Measurements from ENCODE around the gene PCDHA8. TPM values are rescaled to one million over a fixed set of nuclear protein-coding genes. Genes with fewer than 3 reads are reported as not detected.
"Not testable (repeated sequence)": the region's sequence is repeated elsewhere in the genome, so short reads cannot be mapped to it uniquely, and the experiment has no call there.

PCDHA8 gene
- total RNA-seq, 8 experiments from 2014 or later = 0.31 to 3.2 (median 2.2) TPM; not detected in 2

GRCh38 chr5:140806834-140807775 is 33.9 kb upstream of the PCDHA8 start, which contains the start of gene PCDHA4:
Gene PCDHA4, plus strand, starts transcription at chr5:140807068.
- in situ Hi-C loops (cut with MboI; ENCODE audit: low pct_unique_long_range_greater_than_20kb in 2 of 9, low sequenced_read_pairs in 9 of 9, unreplicated experiment in 9 of 9) = loop anchor here in 2 of 9 experiments (5.0 to 25.0 kb wide), 3 partner anchors 230 to 755 kb away; no protein-coding TSS in a partner anchor
- H3K4me3 ChIP-seq = peak within 1 kb of the TSS; percentile 50 to 88 (median 76)
- 0 to 74% (median 29%) methylated on average over 2 to 29 of the region's 47 CpGs; no CpG with 5 or more reads in 1 of the 10 experiments for WGBS, 10 experiments
- ATAC-seq (replicated peaks in 6 of 8) = peak in 7 of 8 experiments; percentile 71 to 98 (median 88)
- peak within 1 kb of the TSS; percentile 85 to 89 for H3K27ac ChIP-seq
- H3K4me1 ChIP-seq (replicated peaks in 1 of 2) = no peaks in the 10 kb centered on the region

- H3K4me3 ChIP-seq = peak overlapping the region; percentile 37 to 76 (median 50)
- H3K4me1 ChIP-seq (replicated peaks in 1 of 2); ATAC-seq (replicated peaks in 6 of 8); H3K27ac ChIP-seq: not testable (repeated sequence)
- WGBS, 10 experiments = 20 to 95% (median 65%) methylated on average over 1 to 13 of the region's 62 CpGs; no CpG with 5 or more reads in 5 of the 10 experiments
- in situ Hi-C loops (cut with MboI; ENCODE audit: low pct_unique_long_range_greater_than_20kb in 2 of 9, low sequenced_read_pairs in 9 of 9, unreplicated experiment in 9 of 9) = loop anchor here in 2 of 9 experiments (5.0 to 25.0 kb wide), 3 partner anchors 229 to 754 kb away; no protein-coding TSS in a partner anchor
Observed at GRCh38 chr5:140808241-140808888, 32.6 kb upstream of the PCDHA8 start.

- Histone ChIP-seq H3K4me1 (replicated peaks in 1 of 2) (no peaks in the 10 kb centered on the region), H3K4me3 (peak overlapping the region in 1 of 5 donors; percentile 30), H3K27ac (no peak overlapping the region)
- no peak for ATAC-seq (replicated peaks in 6 of 8)
- in situ Hi-C loops (cut with MboI; ENCODE audit: low pct_unique_long_range_greater_than_20kb in 2 of 9, low sequenced_read_pairs in 9 of 9, unreplicated experiment in 9 of 9) = loop anchor here in 2 of 9 experiments (5.0 to 25.0 kb wide), 3 partner anchors 228 to 753 kb away; no protein-coding TSS in a partner anchor
- WGBS, 10 experiments = 40 to 100% (median 93%) methylated on average over 1 to 23 of the region's 43 CpGs; no CpG with 5 or more reads in 5 of the 10 experiments
Observed at GRCh38 chr5:140808889-140809291, 32.1 kb upstream of the PCDHA8 start.

GRCh38 chr5:140821375-140822280 is 19.4 kb upstream of the PCDHA8 start, which contains the start of gene PCDHA5:
Gene PCDHA5, plus strand, starts transcription at chr5:140821613.
- in situ Hi-C loops (cut with MboI; ENCODE audit: low pct_unique_long_range_greater_than_20kb in 2 of 9, low sequenced_read_pairs in 9 of 9, unreplicated experiment in 9 of 9) = loop anchor here in 1 of 9 experiments (25.0 kb wide), 2 partner anchors 216 to 741 kb away; no protein-coding TSS in a partner anchor
- Histone ChIP-seq H3K4me3 (peak within 1 kb of the TSS in 1 of 5 donors; percentile 43), H3K27ac (no peak within 1 kb of the TSS), H3K4me1 (replicated peaks in 1 of 2) (no peaks in the 10 kb centered on the region)
- ATAC-seq (replicated peaks in 6 of 8) = peak in 1 of 8 experiments; percentile 59
- 9 to 95% (median 74%) methylated on average over 10 to 28 of the region's 39 CpGs for WGBS, 10 experiments

GRCh38 chr5:140822281-140822629 is 18.7 kb upstream of the PCDHA8 start:
- Histone ChIP-seq H3K4me3 (peak overlapping the region in 1 of 5 donors; percentile 43), H3K4me1 (replicated peaks in 1 of 2) (no peaks in the 10 kb centered on the region), H3K27ac (no peak overlapping the region)
- 7 to 100% (median 75%) methylated on average over 1 to 6 of the region's 6 CpGs for WGBS, 10 experiments
- no peak for ATAC-seq (replicated peaks in 6 of 8)
- in situ Hi-C loops (cut with MboI; ENCODE audit: low pct_unique_long_range_greater_than_20kb in 2 of 9, low sequenced_read_pairs in 9 of 9, unreplicated experiment in 9 of 9) = loop anchor here in 1 of 9 experiments (25.0 kb wide), 2 partner anchors 215 to 740 kb away; no protein-coding TSS in a partner anchor

GRCh38 chr5:140822969-140823368 is 18.0 kb upstream of the PCDHA8 start:
- not testable (repeated sequence) for H3K27ac ChIP-seq; H3K4me3 ChIP-seq; ATAC-seq (replicated peaks in 6 of 8); H3K4me1 ChIP-seq (replicated peaks in 1 of 2)
- in situ Hi-C loops (cut with MboI; ENCODE audit: low pct_unique_long_range_greater_than_20kb in 2 of 9, low sequenced_read_pairs in 9 of 9, unreplicated experiment in 9 of 9) = loop anchor here in 1 of 9 experiments (25.0 kb wide), 2 partner anchors 214 to 739 kb away; no protein-coding TSS in a partner anchor
- 53 to 100% (median 96%) methylated on average over 1 to 23 of the region's 48 CpGs; no CpG with 5 or more reads in 3 of the 10 experiments for WGBS, 10 experiments

GRCh38 chr5:140823475-140823874 is 17.5 kb upstream of the PCDHA8 start:
- 80 to 100% (median 91%) methylated on average over 2 to 12 of the region's 38 CpGs; no CpG with 5 or more reads in 6 of the 10 experiments for WGBS, 10 experiments
- no peak for ATAC-seq (replicated peaks in 6 of 8)
- H3K4me1 ChIP-seq (replicated peaks in 1 of 2) = no peaks in the 10 kb centered on the region

GRCh38 chr5:140827704-140828361 is 13.2 kb upstream of the PCDHA8 start, which contains the start of gene PCDHA6:
Gene PCDHA6, plus strand, starts transcription at chr5:140827960. Its CDS starts 132 bp downstream, at chr5:140828092.
- WGBS, 10 experiments = 0 to 96% (median 78%) methylated on average over 6 to 25 of the region's 27 CpGs; no CpG with 5 or more reads in 1 of the 10 experiments
- Histone ChIP-seq H3K4me1 (replicated peaks in 1 of 2) (no peaks in the 10 kb centered on the region), H3K27ac (no peak within 1 kb of the TSS), H3K4me3 (peak within 1 kb of the TSS in 1 of 5 donors; percentile 1)
- in situ Hi-C loops (cut with MboI; ENCODE audit: low pct_unique_long_range_greater_than_20kb in 2 of 9, low sequenced_read_pairs in 9 of 9, unreplicated experiment in 9 of 9) = no loop called here
- ATAC-seq (replicated peaks in 6 of 8) = peak in 2 of 8 experiments; percentile 47 to 76

More at GRCh38 chr5:140823475-140823874, 17.5 kb upstream of the PCDHA8 start:
- Histone ChIP-seq H3K4me3 (no peak overlapping the region), H3K27ac (no peak overlapping the region)
- in situ Hi-C loops (cut with MboI; ENCODE audit: low pct_unique_long_range_greater_than_20kb in 2 of 9, low sequenced_read_pairs in 9 of 9, unreplicated experiment in 9 of 9) = loop anchor here in 1 of 9 experiments (25.0 kb wide), 2 partner anchors 214 to 739 kb away; no protein-coding TSS in a partner anchor

GRCh38 chr5:140828362-140828737 is 12.6 kb upstream of the PCDHA8 start:
- in situ Hi-C loops (cut with MboI; ENCODE audit: low pct_unique_long_range_greater_than_20kb in 2 of 9, low sequenced_read_pairs in 9 of 9, unreplicated experiment in 9 of 9) = no loop called here
- ATAC-seq (replicated peaks in 6 of 8) = peak in 1 of 8 experiments; percentile 24
- no peaks in the 10 kb centered on the region for H3K4me1 ChIP-seq (replicated peaks in 1 of 2)
- H3K4me3 ChIP-seq = peak overlapping the region in 1 of 5 donors; percentile 1
- H3K27ac ChIP-seq = no peak overlapping the region
- 0 to 96% (median 93%) methylated on average over 1 to 5 of the region's 18 CpGs; no CpG with 5 or more reads in 6 of the 10 experiments for WGBS, 10 experiments

GRCh38 chr5:140829511-140830501 is 11.2 kb upstream of the PCDHA8 start:
- in situ Hi-C loops (cut with MboI; ENCODE audit: low pct_unique_long_range_greater_than_20kb in 2 of 9, low sequenced_read_pairs in 9 of 9, unreplicated experiment in 9 of 9); ATAC-seq (replicated peaks in 6 of 8): not testable (repeated sequence)

More at GRCh38 chr5:140829511-140830501, 11.2 kb upstream of the PCDHA8 start:
- not testable (repeated sequence) for H3K4me3 ChIP-seq; H3K27ac ChIP-seq; H3K4me1 ChIP-seq (replicated peaks in 1 of 2)
- 30 to 99% (median 77%) methylated on average over 1 to 55 of the region's 106 CpGs; no CpG with 5 or more reads in 1 of the 10 experiments for WGBS, 10 experiments
